ENCODE measurements around the gene DCAF5.

Gene DCAF5

GRCh38 chr14:69096781-69097475 lies 56.0 kb downstream of the DCAF5 start:
- no peaks in the 10 kb centered on the region for H3K27me3 ChIP-seq (ENCODE audit: insufficient read depth, poor library complexity, severe bottlenecking)
- no peak overlapping the region for H3K4me3 ChIP-seq (replicated peaks; ENCODE audit: insufficient read depth, low read length)
- H3K27ac ChIP-seq (replicated peaks): no peak overlapping the region
- no peak for TF ChIP-seq REST (IDR thresholded peaks at IDR 0.05; ENCODE audit: insufficient replicate concordance, low read depth)
- no peak for TF ChIP-seq SPI1 (IDR thresholded peaks at IDR 0.05; ENCODE audit: borderline replicate concordance, low read depth)
- TF ChIP-seq CTCF (IDR thresholded peaks at IDR 0.05; ENCODE audit: insufficient read depth, low read length): no peak
- no peak for TF ChIP-seq POLR2AphosphoS5 (IDR thresholded peaks at IDR 0.05; ENCODE audit: low read depth)
- DNase-seq (ENCODE audit: low read depth in 1 of 2, low spot score in 1 of 2): no peak

GRCh38 chr14:69096246-69096645 lies 56.7 kb downstream of the DCAF5 start:
- TF ChIP-seq GABPA (IDR thresholded peaks at IDR 0.05; ENCODE audit: low read depth): no peak
- Histone ChIP-seq H3K4me3 (replicated peaks; ENCODE audit: insufficient read depth, low read length) (no peak overlapping the region), H3K27me3 (ENCODE audit: insufficient read depth, poor library complexity, severe bottlenecking) (no peaks in the 10 kb centered on the region), H3K27ac (replicated peaks) (no peak overlapping the region)
- DNase-seq (ENCODE audit: low read depth in 1 of 2, low spot score in 1 of 2): no peak

- Histone ChIP-seq H3K27ac (replicated peaks) (no peak overlapping the region), H3K4me3 (replicated peaks; ENCODE audit: insufficient read depth, low read length) (no peak overlapping the region), H3K27me3 (ENCODE audit: insufficient read depth, poor library complexity, severe bottlenecking) (no peaks in the 10 kb centered on the region)
- TF ChIP-seq SPI1 (IDR thresholded peaks at IDR 0.05; ENCODE audit: borderline replicate concordance, low read depth): no peak
- TF ChIP-seq REST (IDR thresholded peaks at IDR 0.05; ENCODE audit: insufficient replicate concordance, low read depth): no peak
- no peak for TF ChIP-seq CTCF (IDR thresholded peaks at IDR 0.05; ENCODE audit: insufficient read depth, low read length)
- no peak for DNase-seq (ENCODE audit: low read depth in 1 of 2, low spot score in 1 of 2)
Observed at GRCh38 chr14:69094481-69094880, 58.4 kb downstream of the DCAF5 start.

- no peak overlapping the region for H3K27ac ChIP-seq (replicated peaks)
- H3K4me3 ChIP-seq (replicated peaks; ENCODE audit: insufficient read depth, low read length): no peak overlapping the region
- DNase-seq (ENCODE audit: low read depth in 1 of 2, low spot score in 1 of 2): no peak
- H3K27me3 ChIP-seq (ENCODE audit: insufficient read depth, poor library complexity, severe bottlenecking): no peaks in the 10 kb centered on the region
- TF ChIP-seq REST (IDR thresholded peaks at IDR 0.05; ENCODE audit: insufficient replicate concordance, low read depth) (no peak), SPI1 (IDR thresholded peaks at IDR 0.05; ENCODE audit: borderline replicate concordance, low read depth) (no peak), POLR2AphosphoS5 (IDR thresholded peaks at IDR 0.05; ENCODE audit: low read depth) (no peak)
Observed at GRCh38 chr14:69093631-69094421, 59.1 kb downstream of the DCAF5 start.

Measured in HL-60 (cell line).